PC-9 (cell line): ENCODE results near the gene SLC35F3. TPM values are rescaled to one million over a fixed set of nuclear protein-coding genes. Genes with fewer than 3 reads are reported as not detected.

Experiments
- BruUV-seq: library from RNA; stranded (reverse); fragments of 400-500 nt; replicated peaks from 2 replicates; lab custom pipeline; 2021; lab: Mats Ljungman, UMichigan
- CTCF ChIA-PET: fragments of 300-600 bp; sonication (Branson Sonifier 250); formaldehyde crosslinking; loops from one replicate; lab custom pipeline; 2022; ENCODE audit warnings: antibody characterized with exemption; lab: Charles Lee
- POLR2A ChIA-PET: fragments of 300-600 bp; sonication (Branson Sonifier 250); formaldehyde crosslinking; loops from one replicate; lab custom pipeline; 2022; ENCODE audit warnings: antibody characterized with exemption; ENCODE audit not compliant: unreplicated experiment; lab: Charles Lee
- DNase-seq, 2 experiments: peaks; one replicate each; pipeline versions ENCODE4 v3.0.0 to v3.0.0-alpha.2; 2015 to 2022; ENCODE audit warnings: mixed read lengths in 1 of 2
- H2AFZ ChIP-seq: fragments of 200-600 bp; sonication (generic); 2 replicates; pipeline ENCODE4 v1.8.1; 2017; ENCODE audit warnings: antibody characterized with exemption
- H3F3A ChIP-seq: fragments of 200-600 bp; sonication (generic); 2 replicates; pipeline ENCODE4 v1.8.1; 2017; ENCODE audit warnings: antibody characterized with exemption, mild to moderate bottlenecking, low read depth; ENCODE audit not compliant: insufficient read depth
- H3K27ac ChIP-seq: fragments of 200-600 bp; sonication (generic); 2 replicates; pipeline ENCODE4 v1.6.1; 2016; ENCODE audit warnings: mixed run types
- H3K27me3 ChIP-seq: fragments of 200-600 bp; sonication (generic); 2 replicates; pipeline ENCODE4 v1.6.1; 2016; ENCODE audit warnings: low read depth, mixed run types; ENCODE audit not compliant: insufficient read depth
- H3K36me3 ChIP-seq: fragments of 200-600 bp; sonication (generic); 2 replicates; pipeline ENCODE4 v1.6.1; 2016; ENCODE audit warnings: low read depth, mixed run types
- H3K4me1 ChIP-seq: fragments of 200-600 bp; sonication (generic); replicated peaks from 2 replicates; pipeline ENCODE4 v1.6.1; 2016; ENCODE audit warnings: mixed run types; ENCODE audit not compliant: insufficient read depth
- H3K4me2 ChIP-seq: fragments of 200-600 bp; sonication (generic); 2 replicates; pipeline ENCODE4 v1.6.1; 2017; ENCODE audit warnings: mixed run types
- H3K4me3 ChIP-seq: fragments of 200-600 bp; sonication (generic); 2 replicates; pipeline ENCODE4 v1.6.1; 2016; ENCODE audit warnings: mixed run types
- H3K79me2 ChIP-seq: fragments of 200-600 bp; sonication (generic); 2 replicates; pipeline ENCODE4 v1.6.1; 2017; ENCODE audit warnings: low read depth, mixed run types
- H3K9me2 ChIP-seq: fragments of 200-600 bp; sonication (generic); 2 replicates; pipeline ENCODE4 v1.8.1; 2017; ENCODE audit warnings: mild to moderate bottlenecking; ENCODE audit not compliant: insufficient read depth
- H3K9me3 ChIP-seq: fragments of 200-600 bp; sonication (generic); 2 replicates; pipeline ENCODE4 v1.8.1; 2016; ENCODE audit warnings: low read depth; ENCODE audit not compliant: insufficient read depth
- H4K20me1 ChIP-seq: fragments of 200-600 bp; sonication (generic); 2 replicates; pipeline ENCODE4 v1.8.1; 2017; ENCODE audit not compliant: insufficient read depth
- CTCF ChIP-seq: fragments of 200-600 bp; sonication (generic); conservative IDR thresholded peaks from 2 replicates; pipeline ENCODE4 v1.6.1; 2017; ENCODE audit warnings: mixed run types, antibody characterized with exemption, mild to moderate bottlenecking, moderate library complexity
- EZH2 ChIP-seq: fragments of 200-600 bp; sonication (generic); IDR thresholded peaks from 2 replicates; pipeline ENCODE4 v1.8.0; 2017; ENCODE audit warnings: antibody characterized with exemption, low read depth
- intact Hi-C: fragments of 100-400 bp; cut with micrococcal nuclease; formaldehyde crosslinking; loops from one replicate; pipeline ENCODE4 v1.10.0; 2022; ENCODE audit not compliant: unreplicated experiment
- total RNA-seq: library from RNA; stranded (reverse); gene quantifications from 2 replicates; pipeline ENCODE4 v1.2.3, GENCODE V29; 2021

The SLC35F3 gene
- total RNA-seq, 1 experiment from 2014 or later, result 6.1 TPM

GRCh38 chr1:233981042-233981675 lies 76.7 kb downstream of the SLC35F3 start:
- TF ChIP-seq EZH2 (no peak), CTCF (no peak)
- no peaks in the 10 kb centered on the region for H3K79me2 ChIP-seq
- POLR2A ChIA-PET, result no interaction called here

GRCh38 chr1:233982827-233983518 lies 78.5 kb downstream of the SLC35F3 start:
- no peaks in the 10 kb centered on the region for H3K36me3 ChIP-seq
- intact Hi-C loops, result no loop called here
- no peak overlapping the region for H3K4me2 ChIP-seq
- TF ChIP-seq CTCF (no peak), EZH2 (no peak)
- no peaks in the 10 kb centered on the region for H3K9me2 ChIP-seq
- no peaks in the 10 kb centered on the region for H4K20me1 ChIP-seq
- DNase-seq, result peak; percentile 38 to 53
- H3K27me3 ChIP-seq, result no peaks in the 10 kb centered on the region
- H3F3A ChIP-seq, result no peaks in the 10 kb centered on the region
- H3K27ac ChIP-seq, result no peak overlapping the region
- no TSS peak for BruUV-seq
- no peak overlapping the region for H2AFZ ChIP-seq
- no peaks in the 10 kb centered on the region for H3K9me3 ChIP-seq
- no peak overlapping the region for H3K4me3 ChIP-seq
- POLR2A ChIA-PET, result no interaction called here
- CTCF ChIA-PET, result no interaction called here
- no peaks in the 10 kb centered on the region for H3K4me1 ChIP-seq
- no peaks in the 10 kb centered on the region for H3K79me2 ChIP-seq

More at GRCh38 chr1:233981042-233981675, 76.7 kb downstream of the SLC35F3 start:
- no peak overlapping the region for H2AFZ ChIP-seq
- no peak for DNase-seq
- no peaks in the 10 kb centered on the region for H3K4me1 ChIP-seq
- BruUV-seq, result no TSS peak
- no peak overlapping the region for H3K27ac ChIP-seq
- no peaks in the 10 kb centered on the region for H3K9me2 ChIP-seq
- no peaks in the 10 kb centered on the region for H3K36me3 ChIP-seq
- intact Hi-C loops, result no loop called here
- no peak overlapping the region for H3K4me2 ChIP-seq
- no peak overlapping the region for H3K4me3 ChIP-seq
- no peaks in the 10 kb centered on the region for H3K27me3 ChIP-seq
- no peaks in the 10 kb centered on the region for H3F3A ChIP-seq
- CTCF ChIA-PET, result no interaction called here
- H4K20me1 ChIP-seq, result no peaks in the 10 kb centered on the region
- H3K9me3 ChIP-seq, result no peaks in the 10 kb centered on the region

GRCh38 chr1:233983811-233984210 lies 79.3 kb downstream of the SLC35F3 start:
- Histone ChIP-seq H3K36me3 (no peaks in the 10 kb centered on the region), H3K4me3 (no peak overlapping the region), H3K9me3 (no peaks in the 10 kb centered on the region), H3K27ac (no peak overlapping the region), H3K4me1 (peaks cover 2% of the 10 kb centered on the region), H3K9me2 (no peaks in the 10 kb centered on the region), H4K20me1 (no peaks in the 10 kb centered on the region), H2AFZ (no peak overlapping the region), H3K4me2 (no peak overlapping the region), H3K79me2 (no peaks in the 10 kb centered on the region), H3F3A (no peaks in the 10 kb centered on the region), H3K27me3 (no peaks in the 10 kb centered on the region)
- TF ChIP-seq EZH2 (no peak), CTCF (no peak)
- no TSS peak for BruUV-seq
- no peak for DNase-seq
- ChIA-PET CTCF (no interaction called here), POLR2A (no interaction called here)
- intact Hi-C loops, result no loop called here
